ENCODE data around the gene SP140.

GRCh38 chr2:230205721-230206120 is 19.8 kb upstream of the SP140 start:
- no peak for TF ChIP-seq SALL2 (tag by site-specific recombination; IDR thresholded peaks at IDR 0.05; ENCODE audit: borderline replicate concordance)
- TF ChIP-seq ZNF449 (tag by site-specific recombination; IDR thresholded peaks at IDR 0.05): no peak
- TF ChIP-seq REPIN1 (tag by site-specific recombination; IDR thresholded peaks at IDR 0.05; ENCODE audit: low read depth): no peak
- TF ChIP-seq ZNF274 (IDR thresholded peaks at IDR 0.05; ENCODE audit: low read length): no peak
- TF ChIP-seq ZNF274 (tag by site-specific recombination; IDR thresholded peaks at IDR 0.05; ENCODE audit: borderline replicate concordance): no peak
- no peak for TF ChIP-seq ZNF394 (tag by site-specific recombination; IDR thresholded peaks at IDR 0.05; ENCODE audit: borderline replicate concordance)
- no peak for TF ChIP-seq CTCF (tag by site-specific recombination; IDR thresholded peaks at IDR 0.05)
- no peak for TF ChIP-seq ZNF121 (tag by site-specific recombination; IDR thresholded peaks at IDR 0.05)
